Measurements from ENCODE around the gene XYLT1. TPM values are rescaled to one million over a fixed set of nuclear protein-coding genes. Genes with fewer than 3 reads are reported as not detected.
A peak's percentile ranks its signal among the peaks of the same experiment; 100 is the strongest.

Gene XYLT1
- polyA plus RNA-seq, 1 of the 3 experiments (the other 2 are of a cell fraction), result 17.6 TPM

DNA sequence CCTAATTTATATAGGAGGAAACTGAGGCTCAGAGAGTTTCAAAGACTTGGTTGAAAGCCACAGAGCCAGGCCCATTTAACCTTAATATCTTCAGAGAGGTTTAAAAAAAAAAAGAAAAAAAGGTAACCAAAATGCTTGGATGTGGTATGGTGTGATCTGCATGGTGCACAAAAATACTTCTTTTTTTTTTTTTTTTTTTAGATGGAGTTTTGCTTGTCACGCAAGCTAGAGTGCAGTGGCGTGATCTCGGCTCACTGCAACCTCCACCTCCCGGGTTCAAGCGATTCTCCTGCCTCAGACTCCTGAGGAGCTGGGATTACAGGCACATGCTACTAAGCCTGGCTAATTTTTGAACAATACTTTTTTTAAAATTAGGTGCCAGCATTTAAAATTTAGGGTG is 101.8 kb downstream of the XYLT1 start:
- CTCF ChIA-PET, result no interaction called here
- no peak overlapping the region for H2AFZ ChIP-seq (ENCODE audit: low read depth)
- H3K4me3 ChIP-seq (ENCODE audit: low read depth in 2 of 2, low read length in 1 of 2), result no peak overlapping the region
- no peaks in the 10 kb centered on the region for H3K9me3 ChIP-seq
- H3K9ac ChIP-seq, result no peak overlapping the region
- no peaks in the 10 kb centered on the region for H3K27me3 ChIP-seq (ENCODE audit: insufficient read depth)
- H4K20me1 ChIP-seq (ENCODE audit: insufficient read depth), result peaks cover 100% of the 10 kb centered on the region
- peaks cover 35% of the 10 kb centered on the region for H3F3A ChIP-seq (replicated peaks; ENCODE audit: insufficient read depth)
- H3K79me2 ChIP-seq (ENCODE audit: insufficient read depth), result peaks cover 100% of the 10 kb centered on the region
- H3K4me2 ChIP-seq, result no peak overlapping the region
- TF ChIP-seq YY1 (IDR thresholded peaks at IDR 0.05; ENCODE audit: low read depth) (no peak), TCF12 (IDR thresholded peaks at IDR 0.05) (no peak), POLR2AphosphoS5 (IDR thresholded peaks at IDR 0.05; ENCODE audit: low read depth, low read length) (no peak), TEAD4 (IDR thresholded peaks at IDR 0.05; ENCODE audit: borderline replicate concordance, insufficient read depth) (no peak), RXRA (IDR thresholded peaks at IDR 0.05; ENCODE audit: borderline replicate concordance, low read depth) (no peak), RFX5 (IDR thresholded peaks at IDR 0.05; ENCODE audit: low read length) (no peak)
- TF ChIP-seq, protein P1, sequence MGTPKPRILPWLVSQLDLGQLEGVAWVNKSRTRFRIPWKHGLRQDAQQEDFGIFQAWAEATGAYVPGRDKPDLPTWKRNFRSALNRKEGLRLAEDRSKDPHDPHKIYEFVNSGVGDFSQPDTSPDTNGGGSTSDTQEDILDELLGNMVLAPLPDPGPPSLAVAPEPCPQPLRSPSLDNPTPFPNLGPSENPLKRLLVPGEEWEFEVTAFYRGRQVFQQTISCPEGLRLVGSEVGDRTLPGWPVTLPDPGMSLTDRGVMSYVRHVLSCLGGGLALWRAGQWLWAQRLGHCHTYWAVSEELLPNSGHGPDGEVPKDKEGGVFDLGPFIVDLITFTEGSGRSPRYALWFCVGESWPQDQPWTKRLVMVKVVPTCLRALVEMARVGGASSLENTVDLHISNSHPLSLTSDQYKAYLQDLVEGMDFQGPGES (IDR thresholded peaks at IDR 0.05; ENCODE audit: low read depth, low read length), result no peak
- no peak for DNase-seq
- H3K4me1 ChIP-seq (ENCODE audit: control insufficient read depth in 1 of 2, insufficient read depth in 2 of 2, low read depth in 1 of 2, low read length in 1 of 2), result peaks cover 18 to 59% of the 10 kb centered on the region in 2 experiments
- peaks cover 0 to 14% of the 10 kb centered on the region in 2 experiments for H3K36me3 ChIP-seq (replicated peaks in 1 of 2; ENCODE audit: control insufficient read depth in 1 of 2, insufficient read depth in 2 of 2, low read length in 1 of 2)
- H3K27ac ChIP-seq (ENCODE audit: low read depth in 2 of 2, low read length in 1 of 2), result peak overlapping the region in 1 of 2 experiments; percentile 84; a peak in 1 of 4 replicates
- WGBS (ENCODE audit: low lambda C conversion rate), result 82% methylated on average over 5 of the region's 5 CpGs
- POLR2A ChIA-PET, result interaction anchor here (0.6 kb wide), 1 partner anchor 98 kb away, joined by 3 read pairs; no protein-coding TSS in a partner anchor
- no peaks in the 10 kb centered on the region for H3K9me2 ChIP-seq

DNA sequence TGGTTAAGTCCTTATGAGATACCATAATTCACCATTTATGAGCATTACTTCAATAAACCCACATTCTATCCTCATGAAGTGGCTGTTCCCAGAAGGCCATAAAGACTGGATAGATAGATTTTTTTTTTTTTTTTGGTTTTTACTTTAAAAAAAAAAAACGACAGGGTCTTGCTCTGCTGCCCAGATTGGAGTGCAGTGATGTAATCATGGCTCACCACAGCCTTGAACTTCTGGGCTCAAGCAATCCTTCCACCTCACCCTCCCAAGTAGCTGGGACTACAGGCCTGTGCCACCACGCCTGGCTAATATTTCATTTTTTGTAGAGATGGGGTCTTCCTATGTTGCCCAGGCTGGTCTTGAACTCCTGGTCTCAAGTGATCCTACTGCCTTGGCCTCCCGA is 102.3 kb downstream of the XYLT1 start:
- no peak overlapping the region for H3K9ac ChIP-seq
- TF ChIP-seq, protein P2, sequence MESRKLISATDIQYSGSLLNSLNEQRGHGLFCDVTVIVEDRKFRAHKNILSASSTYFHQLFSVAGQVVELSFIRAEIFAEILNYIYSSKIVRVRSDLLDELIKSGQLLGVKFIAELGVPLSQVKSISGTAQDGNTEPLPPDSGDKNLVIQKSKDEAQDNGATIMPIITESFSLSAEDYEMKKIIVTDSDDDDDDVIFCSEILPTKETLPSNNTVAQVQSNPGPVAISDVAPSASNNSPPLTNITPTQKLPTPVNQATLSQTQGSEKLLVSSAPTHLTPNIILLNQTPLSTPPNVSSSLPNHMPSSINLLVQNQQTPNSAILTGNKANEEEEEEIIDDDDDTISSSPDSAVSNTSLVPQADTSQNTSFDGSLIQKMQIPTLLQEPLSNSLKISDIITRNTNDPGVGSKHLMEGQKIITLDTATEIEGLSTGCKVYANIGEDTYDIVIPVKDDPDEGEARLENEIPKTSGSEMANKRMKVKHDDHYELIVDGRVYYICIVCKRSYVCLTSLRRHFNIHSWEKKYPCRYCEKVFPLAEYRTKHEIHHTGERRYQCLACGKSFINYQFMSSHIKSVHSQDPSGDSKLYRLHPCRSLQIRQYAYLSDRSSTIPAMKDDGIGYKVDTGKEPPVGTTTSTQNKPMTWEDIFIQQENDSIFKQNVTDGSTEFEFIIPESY (IDR thresholded peaks at IDR 0.05; ENCODE audit: borderline replicate concordance, low read depth), result no peak
- no peak for TF ChIP-seq RAD21 (IDR thresholded peaks at IDR 0.05; ENCODE audit: low read length)
- no peak for TF ChIP-seq RCOR1 (IDR thresholded peaks at IDR 0.05; ENCODE audit: low read length)
- TF ChIP-seq MXI1 (IDR thresholded peaks at IDR 0.05; ENCODE audit: low read depth, low read length), result no peak
- TF ChIP-seq MEF2A (IDR thresholded peaks at IDR 0.05; ENCODE audit: borderline replicate concordance, low read depth), result no peak
- no peak for TF ChIP-seq CHD2 (IDR thresholded peaks at IDR 0.05; ENCODE audit: low read length, partially characterized antibody)
- TF ChIP-seq, protein P3, sequence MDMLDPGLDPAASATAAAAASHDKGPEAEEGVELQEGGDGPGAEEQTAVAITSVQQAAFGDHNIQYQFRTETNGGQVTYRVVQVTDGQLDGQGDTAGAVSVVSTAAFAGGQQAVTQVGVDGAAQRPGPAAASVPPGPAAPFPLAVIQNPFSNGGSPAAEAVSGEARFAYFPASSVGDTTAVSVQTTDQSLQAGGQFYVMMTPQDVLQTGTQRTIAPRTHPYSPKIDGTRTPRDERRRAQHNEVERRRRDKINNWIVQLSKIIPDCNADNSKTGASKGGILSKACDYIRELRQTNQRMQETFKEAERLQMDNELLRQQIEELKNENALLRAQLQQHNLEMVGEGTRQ (IDR thresholded peaks at IDR 0.05; ENCODE audit: borderline replicate concordance, low read depth, low read length), result no peak
- TF ChIP-seq SMC3 (IDR thresholded peaks at IDR 0.05; ENCODE audit: low read depth, low read length), result no peak
- no peak for TF ChIP-seq FOXJ3 (CRISPR knock-in tag; IDR thresholded peaks at IDR 0.05)
- TF ChIP-seq GABPA (IDR thresholded peaks at IDR 0.05; ENCODE audit: low read depth), result no peak
- H3K9me2 ChIP-seq, result no peaks in the 10 kb centered on the region
- peaks cover 34% of the 10 kb centered on the region for H3F3A ChIP-seq (replicated peaks; ENCODE audit: insufficient read depth)
- no peak overlapping the region for H2AFZ ChIP-seq (ENCODE audit: low read depth)
- no peaks in the 10 kb centered on the region for H3K9me3 ChIP-seq
- no peak for DNase-seq
- peaks cover 100% of the 10 kb centered on the region for H4K20me1 ChIP-seq (ENCODE audit: insufficient read depth)
- H3K4me2 ChIP-seq, result peak overlapping the region; percentile 19; the same call in 1 of the 2 replicates
- ChIA-PET CTCF (no interaction called here), POLR2A (no interaction called here)
- peaks cover 100% of the 10 kb centered on the region for H3K79me2 ChIP-seq (ENCODE audit: insufficient read depth)
- WGBS (ENCODE audit: low lambda C conversion rate), result 64% methylated on average over 3 of the region's 3 CpGs
- no peaks in the 10 kb centered on the region for H3K27me3 ChIP-seq (ENCODE audit: insufficient read depth)
- peaks cover 0 to 10% of the 10 kb centered on the region in 2 experiments for H3K36me3 ChIP-seq (replicated peaks in 1 of 2; ENCODE audit: control insufficient read depth in 1 of 2, insufficient read depth in 2 of 2, low read length in 1 of 2)
- peak overlapping the region in 1 of 2 experiments; percentile 84; a peak in 3 of 4 replicates for H3K27ac ChIP-seq (ENCODE audit: low read depth in 2 of 2, low read length in 1 of 2)
- H3K4me3 ChIP-seq (ENCODE audit: low read depth in 2 of 2, low read length in 1 of 2), result no peak overlapping the region
- H3K4me1 ChIP-seq (ENCODE audit: control insufficient read depth in 1 of 2, insufficient read depth in 2 of 2, low read depth in 1 of 2, low read length in 1 of 2), result peaks cover 23 to 60% of the 10 kb centered on the region in 2 experiments

Measured in SK-N-SH (cell line).